HG02759 (cell line): Measurements from ENCODE around the gene GRM7.
"Not testable (repeated sequence)": the region's sequence is repeated elsewhere in the genome, so short reads cannot be mapped to it uniquely, and the experiment has no call there.

Experiments
- ATAC-seq: cut with Tn5 transposase; IDR thresholded peaks from one replicate; pipeline ENCODE4 v1.9.1; 2021; ENCODE audit warnings: mild to moderate bottlenecking, moderate library complexity; ENCODE audit not compliant: unreplicated experiment

The GRM7 gene

GRCh38 chr3:6860954-6861624, at the start of gene GRM7:
GRM7 (plus strand) TSS chr3:6861115.
- ATAC-seq: no peak

DNA sequence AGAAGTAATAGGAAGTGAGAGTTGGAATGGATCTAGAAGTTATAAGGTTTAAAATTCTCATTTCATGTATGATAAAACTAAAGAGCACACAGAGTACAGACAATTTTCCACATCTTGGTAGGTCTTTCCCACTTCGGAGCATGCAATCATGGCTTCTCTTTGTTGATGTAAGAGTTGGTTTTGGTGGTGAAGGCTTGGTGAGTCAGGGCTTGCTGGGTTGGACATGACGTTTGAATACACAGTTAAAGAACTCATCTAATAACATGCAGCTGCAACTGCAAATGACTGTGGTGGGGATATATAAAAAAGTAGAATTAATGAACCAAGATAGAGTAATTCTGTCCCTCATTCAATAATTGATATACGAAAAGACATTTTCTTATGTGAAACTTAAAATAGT, 39.5 kb upstream of the GRM7 start:
- no peak for ATAC-seq

- ATAC-seq: no peak
Observed at GRCh38 chr3:6825524-6825923, 35.4 kb upstream of the GRM7 start.

- ATAC-seq: no peak
Observed at GRCh38 chr3:6827453-6827852, 33.5 kb upstream of the GRM7 start.

DNA sequence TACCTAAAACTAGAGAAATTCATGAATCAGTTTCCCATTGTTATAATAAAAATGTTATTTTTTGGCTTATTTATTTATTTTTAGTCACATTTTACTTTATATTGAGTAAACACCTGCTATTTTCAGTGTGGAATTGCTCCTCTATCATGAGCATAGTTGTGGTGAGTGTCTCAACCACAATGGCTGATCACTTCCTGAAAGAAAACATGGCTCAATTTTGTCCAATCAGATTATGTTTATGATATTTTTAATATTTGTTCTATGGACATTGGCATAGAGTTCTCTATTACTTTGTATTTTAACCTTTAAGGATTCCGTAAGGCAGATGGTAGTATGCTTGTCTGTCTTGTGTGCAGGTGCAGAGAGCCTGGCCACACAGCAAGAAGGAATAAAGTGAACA, 16.2 kb upstream of the GRM7 start:
- no peak for ATAC-seq

DNA sequence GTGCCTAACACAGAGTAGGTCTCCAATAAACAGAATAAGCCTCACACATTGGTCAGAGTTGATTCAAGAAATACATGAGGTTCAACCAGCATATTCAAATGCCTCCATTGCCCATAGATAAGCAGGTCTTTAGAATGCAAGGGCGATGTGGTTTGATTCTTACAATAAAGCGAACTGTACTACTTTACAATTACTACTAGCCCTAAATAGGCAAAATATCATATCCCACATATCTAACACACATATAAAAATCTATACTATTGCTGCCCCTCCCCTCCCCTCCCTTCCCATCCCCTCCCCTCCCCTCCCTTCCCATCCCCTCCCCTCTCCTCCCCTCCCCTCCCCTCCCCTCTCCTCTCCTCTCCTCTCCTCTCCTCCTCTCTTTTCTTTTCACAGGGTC, 6.7 kb upstream of the GRM7 start:
- ATAC-seq: no peak

DNA sequence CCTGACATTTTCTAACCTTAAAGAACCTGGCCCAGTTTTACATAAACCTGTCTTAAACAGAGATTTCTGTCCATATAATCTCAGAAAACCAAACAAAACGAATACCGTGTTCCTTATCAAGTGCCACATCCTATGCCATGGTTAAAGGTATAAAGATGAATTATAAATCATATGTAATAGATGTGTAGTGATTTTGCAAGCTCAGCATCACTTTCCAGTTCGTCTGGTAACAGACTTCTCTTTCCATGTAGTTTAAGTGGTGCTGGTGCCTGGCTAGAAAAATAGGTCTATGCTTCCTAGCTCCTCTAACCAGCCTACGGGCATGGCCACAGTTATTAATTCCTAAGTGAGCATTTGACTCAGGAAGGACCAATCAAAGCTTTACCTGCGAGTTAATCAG, 3.4 kb upstream of the GRM7 start:
- ATAC-seq: no peak

GRCh38 chr3:6860149-6860953, 564 bp upstream of the GRM7 start:
- no peak for ATAC-seq

- ATAC-seq: no peak
Observed at GRCh38 chr3:6861625-6862000, 698 bp downstream of the GRM7 start.

DNA sequence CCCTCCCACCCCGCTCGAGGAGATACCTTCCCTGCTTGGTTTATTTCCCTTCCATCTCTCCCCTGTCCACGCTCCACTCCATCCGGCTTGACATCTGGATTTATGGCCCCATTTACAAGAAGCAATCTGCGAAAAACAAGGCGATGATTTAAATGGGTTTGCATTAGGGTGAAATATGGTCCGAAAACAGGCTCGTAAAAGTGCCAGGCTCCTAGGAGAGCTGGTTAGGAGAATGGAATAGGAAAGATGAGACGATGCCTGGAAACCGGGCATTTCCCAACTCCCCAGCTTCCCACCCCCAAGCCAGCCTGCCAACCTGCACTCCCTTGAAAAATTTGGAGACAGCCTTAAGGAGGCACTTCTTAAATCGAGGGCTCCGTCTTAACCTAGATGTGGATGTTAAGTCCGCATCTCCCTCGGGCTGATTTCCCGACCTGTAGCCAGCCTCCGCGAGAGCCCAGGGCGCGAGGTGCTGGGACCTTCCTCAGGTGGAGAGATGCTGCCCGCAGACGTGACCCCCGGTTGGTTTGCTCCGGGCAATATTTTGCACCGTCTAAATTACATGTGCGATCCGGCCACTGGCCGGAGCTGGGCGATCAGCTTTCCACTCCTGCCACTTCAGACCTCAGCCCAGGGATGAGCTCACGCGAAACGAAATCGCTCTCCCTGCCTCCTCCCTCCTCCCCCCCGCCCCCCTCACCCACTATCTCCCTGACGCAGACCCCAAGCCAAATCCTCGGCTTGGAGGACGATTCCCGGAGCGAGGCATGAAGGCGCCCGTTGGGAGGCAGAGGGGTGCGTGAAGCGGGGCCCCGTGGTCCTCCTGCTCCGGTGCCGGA, 1.3 kb downstream of the GRM7 start:
- ATAC-seq: no peak

GRCh38 chr3:6862880-6863195, 1.9 kb downstream of the GRM7 start:
- no peak for ATAC-seq

DNA sequence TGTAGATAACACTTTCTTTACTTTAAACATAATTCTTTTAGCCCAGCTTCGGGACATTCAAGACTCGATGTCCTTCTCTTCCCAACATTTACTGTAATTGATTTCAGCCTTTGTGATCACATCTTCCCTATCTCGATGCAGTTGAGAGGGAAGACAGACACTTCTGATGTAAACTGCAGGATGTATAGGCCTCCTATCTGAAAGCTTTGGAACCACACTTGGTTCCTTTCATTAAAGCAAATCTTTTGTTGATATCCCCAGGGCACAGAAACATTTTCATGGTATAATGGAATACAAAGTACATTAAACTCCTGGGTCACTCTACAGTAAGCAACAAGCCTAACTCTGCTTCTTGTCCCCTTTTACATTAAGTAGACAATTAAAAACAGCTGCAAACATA, 6.4 kb downstream of the GRM7 start:
- no peak for ATAC-seq

- no peak for ATAC-seq
Observed at GRCh38 chr3:6878731-6879130, 17.8 kb downstream of the GRM7 start.

DNA sequence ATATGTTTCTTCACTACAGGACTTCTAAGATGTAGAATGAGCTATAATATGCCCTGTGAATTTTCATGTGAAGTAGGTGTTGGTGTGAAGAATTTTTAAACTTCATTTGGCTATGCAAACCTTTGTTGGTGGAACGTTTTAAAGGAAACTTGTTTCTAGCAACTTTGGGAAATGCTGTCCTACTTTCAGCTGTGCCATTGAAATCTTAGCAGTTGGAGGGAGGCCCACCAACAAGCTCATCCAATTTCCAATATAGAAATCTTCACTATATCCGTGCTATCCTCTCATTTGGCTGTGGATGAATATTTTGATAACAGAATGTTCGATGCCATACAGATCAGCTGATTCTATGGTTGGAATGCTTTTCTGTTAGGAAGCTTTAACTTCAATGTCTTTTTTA, 51.3 kb downstream of the GRM7 start:
- ATAC-seq: no peak

DNA sequence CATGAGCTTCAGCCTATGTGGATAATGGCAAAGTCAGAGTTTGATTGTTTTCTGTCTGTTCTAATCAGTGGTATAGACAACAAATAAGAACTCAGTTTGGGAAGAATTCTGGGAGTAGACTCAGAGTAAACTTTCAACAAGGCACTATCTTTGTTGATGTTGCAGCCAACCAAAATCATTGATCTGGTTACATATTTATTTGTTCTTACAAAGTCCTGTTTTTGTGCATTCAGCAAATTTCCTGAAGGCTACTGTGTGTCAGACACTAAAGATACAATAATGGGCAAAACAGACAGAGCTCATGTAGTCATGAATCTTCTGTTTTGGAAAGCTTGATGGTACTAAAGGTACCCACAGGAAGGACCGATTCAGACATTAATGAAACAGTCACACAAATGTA, 55.0 kb downstream of the GRM7 start:
- ATAC-seq: no peak

DNA sequence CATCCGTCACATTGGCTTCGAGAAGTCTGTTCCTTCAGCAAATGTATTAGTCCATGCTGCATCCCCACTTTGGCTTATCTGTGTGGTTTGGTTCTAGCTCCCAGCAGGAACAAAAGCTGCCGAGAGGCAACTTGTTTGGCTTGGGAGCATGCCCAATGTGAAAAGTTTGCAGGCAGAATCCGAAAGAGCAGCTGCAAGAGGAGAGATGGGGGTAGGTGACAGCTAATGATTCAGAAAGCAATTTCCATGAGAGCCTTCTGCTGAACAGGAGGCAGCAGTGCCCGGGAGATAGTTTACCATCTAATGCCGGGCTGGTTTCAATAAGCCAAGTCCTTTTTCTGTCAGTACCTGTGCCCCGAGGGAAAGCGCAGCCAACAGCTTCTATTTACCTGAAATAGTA, 60.2 kb downstream of the GRM7 start:
- no peak for ATAC-seq

DNA sequence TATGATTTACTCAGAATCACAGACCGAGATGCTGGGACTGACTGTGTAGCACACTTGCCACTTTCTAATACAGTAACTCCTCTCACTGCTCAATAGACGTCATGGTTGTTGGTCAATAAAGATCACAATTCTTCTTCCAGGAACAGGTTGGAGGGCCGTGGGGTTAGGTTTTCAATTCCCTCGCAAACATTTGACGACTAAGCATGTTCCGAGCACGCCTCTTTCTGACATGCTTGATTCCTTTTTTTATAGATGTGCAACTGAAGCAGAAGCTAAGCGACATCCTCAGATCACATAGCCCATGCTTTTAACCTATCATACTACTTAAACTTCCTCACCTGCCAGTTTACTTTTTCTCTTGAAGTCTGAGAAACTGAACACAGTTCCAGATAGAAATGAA, 61.0 kb downstream of the GRM7 start:
- no peak for ATAC-seq

GRCh38 chr3:6928064-6928463, 67.1 kb downstream of the GRM7 start:
- ATAC-seq: no peak

- ATAC-seq: no peak
Observed at GRCh38 chr3:6929918-6930317, 69.0 kb downstream of the GRM7 start.

DNA sequence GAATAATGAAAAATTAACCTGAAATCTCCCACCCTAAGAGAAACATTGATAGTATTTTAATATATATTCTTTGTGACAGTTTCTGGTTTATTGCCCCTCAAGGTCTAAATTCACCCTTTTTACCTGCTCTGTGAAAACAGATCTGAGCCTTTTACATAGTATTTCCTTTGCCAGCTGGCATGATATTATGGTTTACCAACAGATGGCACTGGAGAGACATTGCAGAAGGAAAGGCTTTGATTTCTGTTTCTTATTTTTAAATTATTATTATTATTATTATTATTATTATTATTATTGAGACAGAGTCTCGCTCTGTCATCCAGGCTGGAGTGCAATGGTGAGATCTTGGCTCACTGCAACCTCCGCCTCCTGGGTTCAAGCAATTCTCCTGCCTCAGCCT, 74.5 kb downstream of the GRM7 start:
- not testable (repeated sequence) for ATAC-seq

DNA sequence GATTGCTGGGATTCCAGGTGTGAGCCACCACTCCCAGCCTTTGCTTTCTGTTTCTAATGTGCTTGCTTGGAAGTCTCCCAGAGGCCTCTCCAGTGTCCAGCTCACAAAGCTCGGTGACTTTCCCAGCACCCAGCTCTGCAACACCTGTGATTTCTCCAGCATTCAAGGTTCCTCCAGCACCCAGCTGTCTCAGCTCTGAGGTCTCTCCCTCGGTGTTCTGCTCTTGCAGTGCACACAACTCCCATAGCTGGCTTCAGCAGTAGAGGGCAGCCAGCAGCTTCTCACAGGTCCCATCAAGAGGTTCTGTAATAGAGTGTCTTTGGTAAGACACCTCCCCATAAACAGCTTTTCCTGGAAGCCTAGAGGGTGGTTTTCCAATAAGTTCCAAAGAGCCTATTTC, 75.1 kb downstream of the GRM7 start:
- no peak for ATAC-seq

DNA sequence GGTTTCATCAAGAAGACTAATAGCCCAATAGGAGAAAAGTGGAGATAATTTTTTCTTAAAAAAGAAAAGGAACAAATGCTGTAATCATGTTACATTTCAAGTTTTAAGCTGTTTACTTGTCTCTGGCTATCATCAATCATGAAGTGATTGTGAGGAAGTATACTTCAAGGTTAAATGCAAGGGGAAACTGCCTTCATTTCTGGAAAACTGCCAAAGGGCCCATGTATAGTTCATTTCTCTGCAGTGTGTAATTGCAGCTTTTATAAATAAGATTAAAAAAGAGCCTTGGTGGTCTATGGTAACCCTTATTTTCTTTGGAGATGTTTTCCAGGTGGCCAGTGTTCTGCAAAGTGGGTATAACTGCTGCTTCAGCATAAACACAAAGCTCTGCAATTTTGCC, 101.9 kb downstream of the GRM7 start:
- no peak for ATAC-seq
